HL-60/S4 treated with phorbol 12-myristate 13-acetate at 8.2 ng/mL for 4 days and 3 days (cell line): Measurements from ENCODE around the gene POU2AF2.
"Not testable (repeated sequence)": the region's sequence is repeated elsewhere in the genome, so short reads cannot be mapped to it uniquely, and the experiment has no call there.

Experiments
- in situ Hi-C: fragments of 300-500 bp; cut with MboI; formaldehyde crosslinking; loops from 2 replicates; pipeline ENCODE4 v1.15.0; 2022; ENCODE audit warnings: low sequenced_read_pairs

The POU2AF2 gene

DNA sequence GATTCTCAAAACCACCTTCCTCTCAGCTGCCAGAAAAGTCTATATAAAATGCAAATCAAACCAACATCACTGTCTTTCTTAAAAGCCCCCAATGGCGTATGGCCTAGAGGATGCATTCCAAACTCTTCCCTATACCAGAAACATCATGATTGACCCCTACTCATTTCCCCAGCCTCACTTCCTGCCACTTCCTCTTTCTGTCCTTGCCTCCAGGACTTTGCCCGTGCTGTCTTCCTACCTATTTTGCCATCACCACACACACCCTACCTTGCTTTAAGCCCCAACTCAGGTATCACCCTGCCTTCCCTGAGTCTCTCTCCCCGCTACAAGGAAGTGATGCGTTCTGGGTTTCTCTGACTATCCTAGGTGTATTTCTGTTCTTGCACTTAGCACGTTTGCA lies 8.1 kb downstream of the POU2AF2 start:
- in situ Hi-C loops = no loop called here

DNA sequence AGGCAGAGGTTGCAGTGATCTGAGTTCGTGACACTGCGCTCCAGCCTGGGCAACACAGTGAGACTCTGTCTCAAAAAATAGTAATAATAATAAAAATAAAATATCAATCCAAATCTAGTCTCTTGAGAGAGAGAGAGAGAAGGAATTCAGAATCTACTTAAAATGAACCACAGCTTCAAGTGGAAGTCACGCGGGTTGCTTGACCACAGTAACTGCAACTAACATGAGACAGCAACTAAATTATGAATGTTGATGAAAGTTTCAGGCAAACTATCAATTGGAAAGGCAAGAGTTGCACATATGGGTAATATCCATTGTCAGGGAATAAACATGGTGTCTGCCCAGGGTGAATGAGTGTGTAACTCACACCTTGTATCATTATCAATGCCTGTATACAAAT lies 12.5 kb downstream of the POU2AF2 start:
- in situ Hi-C loops = no loop called here

DNA sequence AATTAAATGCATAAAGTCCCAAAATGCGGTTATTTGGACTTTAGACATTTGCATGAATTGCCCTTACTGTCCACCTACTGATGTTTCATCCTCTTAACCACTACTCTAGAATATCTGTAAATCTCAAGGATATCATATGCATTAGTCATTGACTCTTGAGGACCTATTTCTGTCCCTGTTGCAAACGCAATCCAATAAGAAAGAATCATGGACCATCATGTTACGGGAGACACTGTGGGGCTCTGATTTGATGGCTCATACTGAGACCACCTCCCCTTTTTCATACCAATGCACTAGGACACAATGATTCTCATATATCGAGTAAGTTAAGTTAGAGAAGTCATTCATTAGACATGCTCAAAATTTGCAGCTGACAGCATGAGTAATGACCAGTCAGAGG lies 14.4 kb downstream of the POU2AF2 start:
- in situ Hi-C loops = no loop called here

DNA sequence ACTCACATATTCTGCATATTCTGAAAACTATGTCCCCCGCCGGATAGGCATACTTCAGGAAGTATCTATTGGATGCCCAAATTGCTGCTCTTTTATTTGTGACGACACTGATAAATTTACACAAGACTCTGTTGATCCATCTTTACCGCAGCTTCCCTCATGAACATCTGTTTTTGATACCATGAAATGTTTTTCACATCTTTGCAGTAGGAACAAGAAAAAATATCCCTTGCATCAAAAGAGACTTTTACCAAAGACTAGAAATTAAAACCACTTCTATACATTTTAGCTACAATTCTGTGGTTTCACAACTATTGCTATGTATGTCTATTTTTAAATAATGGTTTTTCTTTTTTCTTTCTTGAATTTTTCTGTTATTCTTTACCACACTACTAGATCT lies 15.3 kb downstream of the POU2AF2 start:
- in situ Hi-C loops = no loop called here

DNA sequence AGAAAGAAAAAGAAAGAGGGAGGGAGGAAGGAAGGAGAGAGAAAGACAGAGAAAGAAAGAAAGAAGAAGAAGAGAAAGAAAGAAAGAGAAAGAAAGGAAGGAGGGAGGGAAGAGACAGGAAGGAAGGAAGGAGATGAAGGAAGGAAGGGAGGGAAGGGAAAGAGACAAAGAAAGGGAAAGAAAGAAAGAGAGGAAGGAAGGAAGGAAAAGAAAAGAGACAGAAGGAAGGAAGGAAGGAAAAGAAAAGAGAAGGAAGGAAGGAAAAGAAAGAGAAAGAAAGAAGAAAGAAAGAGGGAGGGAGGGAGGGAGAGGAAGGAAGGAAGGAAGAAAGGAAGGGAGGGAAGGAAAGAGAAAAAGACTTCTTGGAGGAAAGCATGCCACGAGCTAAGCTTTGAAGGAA lies 19.1 kb downstream of the POU2AF2 start:
- in situ Hi-C loops = no loop called here

DNA sequence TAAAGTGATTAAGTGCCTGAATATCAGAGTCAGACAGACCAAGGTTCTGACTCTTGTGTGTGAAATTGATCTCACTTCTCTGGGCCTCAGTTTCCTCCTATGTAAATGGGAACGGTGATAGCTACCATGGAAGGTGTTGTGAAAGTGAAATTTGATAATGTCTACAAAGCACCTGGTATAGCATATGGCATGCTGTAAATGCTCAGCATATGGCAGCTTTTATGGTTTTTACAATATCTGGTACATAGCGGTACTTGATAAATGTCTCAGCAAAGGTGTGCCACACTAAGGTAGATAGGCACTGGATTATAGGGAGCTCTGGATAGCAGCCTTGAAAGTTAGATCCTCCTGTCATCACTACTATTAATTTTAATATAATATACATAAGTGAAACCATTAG lies 19.9 kb downstream of the POU2AF2 start:
- in situ Hi-C loops = no loop called here

DNA sequence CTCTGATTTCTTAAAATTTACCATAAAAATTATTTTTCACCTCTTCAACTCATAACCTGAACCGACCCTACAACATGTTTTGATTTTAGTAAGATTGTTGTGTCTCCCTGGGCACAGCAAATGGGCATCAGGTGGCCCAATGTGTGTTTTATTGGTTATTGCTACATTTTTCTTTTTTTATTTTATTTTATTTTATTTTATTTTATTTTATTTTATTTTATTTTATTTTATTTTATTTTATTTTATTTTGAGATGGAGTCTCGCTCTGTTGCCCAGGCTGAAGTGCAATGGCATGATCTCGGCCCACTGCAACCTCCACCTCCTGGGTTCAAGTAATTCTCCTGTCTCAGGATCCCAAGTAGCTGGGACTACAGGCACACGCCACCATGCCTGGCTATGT lies 22.8 kb downstream of the POU2AF2 start:
- in situ Hi-C loops = not testable (repeated sequence)

DNA sequence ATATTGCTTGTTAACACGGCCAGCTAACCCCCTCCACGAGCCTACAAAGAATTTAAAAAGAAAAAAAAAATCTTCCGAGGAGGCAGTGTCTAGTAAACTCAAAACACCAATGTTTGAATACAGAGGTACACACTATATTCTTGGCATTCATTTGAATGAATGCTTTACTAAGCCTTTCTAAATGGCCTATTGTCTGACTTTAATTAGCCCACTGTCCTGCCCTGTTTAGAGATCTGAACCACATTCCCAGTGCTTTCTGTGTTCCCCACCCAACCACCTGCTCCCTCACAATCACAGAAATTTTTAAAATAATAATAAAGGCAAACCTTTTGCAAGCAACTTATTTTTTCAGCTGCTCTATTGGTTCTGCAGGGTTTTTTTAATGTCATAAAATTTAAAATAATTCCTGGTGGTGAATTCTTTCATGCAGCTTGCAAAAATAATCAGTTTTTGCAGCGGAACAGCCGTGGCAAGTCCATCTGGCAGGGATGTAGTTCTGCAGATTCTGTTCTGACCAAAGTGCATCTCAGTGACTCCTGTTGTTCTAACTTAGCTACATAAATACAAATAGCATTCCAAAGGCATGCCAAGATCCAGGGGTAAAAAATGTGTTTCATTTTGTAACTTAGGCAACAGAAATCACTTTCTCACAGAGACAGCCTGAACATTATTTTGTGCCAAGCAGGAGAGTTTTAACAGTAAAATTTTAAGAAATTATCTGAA lies 23.8 kb downstream of the POU2AF2 start:
- in situ Hi-C loops = no loop called here

DNA sequence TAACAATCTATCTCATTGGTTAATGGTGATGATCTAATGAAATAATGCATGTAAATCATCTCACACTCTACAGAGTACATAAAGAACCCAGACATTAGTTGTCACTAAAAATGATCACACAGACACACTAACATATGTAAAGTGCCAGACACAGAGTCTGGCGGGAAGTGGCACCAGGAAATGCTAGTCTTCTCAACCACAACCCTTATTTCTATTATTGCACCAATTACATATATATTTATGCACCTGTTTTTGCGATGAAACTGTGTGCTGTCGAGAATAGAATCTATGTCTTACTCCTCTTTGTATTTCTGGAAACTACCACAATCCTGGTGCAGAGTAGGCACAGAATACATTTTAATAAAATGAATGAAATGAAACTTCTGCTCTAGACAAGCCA lies 26.9 kb downstream of the POU2AF2 start:
- in situ Hi-C loops = no loop called here

DNA sequence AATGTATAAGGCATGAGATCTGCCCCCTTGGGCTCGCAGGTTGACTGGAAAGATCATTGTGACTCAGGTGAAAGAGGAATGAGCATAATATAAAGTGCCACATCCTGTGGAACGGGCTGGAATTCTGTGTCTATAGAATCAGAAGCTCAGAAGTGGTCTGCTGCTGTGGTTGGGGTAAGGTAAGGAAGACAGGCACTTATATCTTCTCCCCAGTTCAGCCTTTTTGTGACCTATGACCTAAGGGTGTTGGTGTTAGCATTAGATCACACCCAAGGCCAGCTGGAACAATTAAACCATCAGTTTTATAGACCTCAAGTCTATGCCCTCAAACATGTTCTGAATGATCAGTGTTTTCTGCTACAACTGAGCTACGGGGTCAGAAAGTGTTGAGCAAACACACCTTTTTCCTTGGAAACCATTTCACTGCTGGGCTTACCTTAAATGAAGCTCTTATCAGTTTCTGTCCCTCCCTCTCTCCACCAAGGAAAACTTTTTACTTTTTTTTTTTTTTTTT lies 37.1 kb downstream of the POU2AF2 start:
- in situ Hi-C loops = loop anchor here (10.0 kb wide), 1 partner anchor 142 kb away; no protein-coding TSS in a partner anchor

DNA sequence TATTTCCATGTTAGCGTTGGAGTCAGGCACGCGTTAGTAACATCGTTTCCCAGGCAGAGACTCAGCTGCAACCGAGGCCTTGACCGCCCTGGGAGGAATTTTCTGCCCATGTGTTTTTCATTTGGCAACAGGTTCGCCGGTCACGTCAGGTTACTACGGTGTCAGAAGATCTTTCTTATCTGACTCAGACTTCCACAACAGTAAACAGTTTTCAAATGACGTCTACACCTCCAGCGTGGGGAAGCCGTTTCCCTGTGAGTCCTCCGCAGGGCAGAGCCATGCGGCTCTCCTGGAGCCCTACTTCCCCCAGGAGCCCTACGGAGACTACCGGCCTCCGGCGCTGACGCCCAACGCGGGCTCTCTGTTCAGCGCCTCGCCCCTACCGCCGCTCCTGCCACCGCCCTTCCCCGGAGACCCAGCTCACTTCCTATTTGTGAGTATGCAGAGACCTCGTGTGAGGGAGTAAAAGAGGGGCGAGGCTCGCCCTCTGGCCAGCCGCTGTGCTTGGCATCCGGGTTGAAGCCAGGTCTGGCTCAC lies 38.5 kb downstream of the POU2AF2 start:
- in situ Hi-C loops = loop anchor here (10.0 kb wide), 1 partner anchor 141 kb away; no protein-coding TSS in a partner anchor

DNA sequence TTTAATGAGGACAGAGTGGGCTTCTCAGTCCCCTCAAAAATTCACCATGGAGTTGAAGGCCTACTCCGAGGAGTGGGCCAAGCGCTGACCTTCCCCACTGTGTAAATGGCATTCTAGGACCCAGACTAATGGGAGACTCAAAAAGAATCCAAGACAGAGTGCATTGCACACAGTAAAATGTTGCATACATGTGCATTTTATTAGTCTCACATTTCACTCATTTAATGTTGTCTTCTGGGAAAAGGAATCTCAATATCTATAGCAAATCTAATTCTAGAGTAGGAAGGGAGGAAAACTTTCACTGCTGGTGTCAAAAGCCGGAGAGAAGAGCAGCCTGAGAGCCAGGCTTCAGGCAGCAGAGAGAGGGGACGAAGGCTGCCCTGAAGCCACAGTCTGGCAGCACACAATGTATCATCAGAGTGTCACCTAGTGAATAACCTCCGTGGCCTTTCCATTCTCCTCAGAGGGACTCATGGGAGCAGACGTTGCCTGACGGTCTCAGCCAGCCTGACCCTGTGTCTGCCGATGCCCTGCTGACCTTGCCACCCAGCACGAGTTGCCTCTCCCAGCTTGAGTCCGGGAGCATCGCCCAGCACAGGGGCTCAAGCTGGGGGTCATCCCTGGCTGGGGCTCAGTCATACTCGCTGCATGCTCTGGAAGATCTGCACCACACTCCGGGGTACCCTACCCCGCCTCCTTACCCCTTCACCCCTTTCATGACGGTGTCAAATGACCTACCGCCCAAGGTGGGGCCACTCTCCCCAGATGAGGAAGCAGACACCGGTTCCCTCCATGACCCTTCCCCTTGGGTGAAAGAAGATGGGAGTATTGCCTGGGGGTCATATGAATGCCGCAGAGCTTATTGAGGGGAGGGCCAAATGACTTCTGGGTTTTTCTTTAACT lies 39.9 kb downstream of the POU2AF2 start:
- in situ Hi-C loops = loop anchor here (10.0 kb wide), 1 partner anchor 139 kb away; no protein-coding TSS in a partner anchor

DNA sequence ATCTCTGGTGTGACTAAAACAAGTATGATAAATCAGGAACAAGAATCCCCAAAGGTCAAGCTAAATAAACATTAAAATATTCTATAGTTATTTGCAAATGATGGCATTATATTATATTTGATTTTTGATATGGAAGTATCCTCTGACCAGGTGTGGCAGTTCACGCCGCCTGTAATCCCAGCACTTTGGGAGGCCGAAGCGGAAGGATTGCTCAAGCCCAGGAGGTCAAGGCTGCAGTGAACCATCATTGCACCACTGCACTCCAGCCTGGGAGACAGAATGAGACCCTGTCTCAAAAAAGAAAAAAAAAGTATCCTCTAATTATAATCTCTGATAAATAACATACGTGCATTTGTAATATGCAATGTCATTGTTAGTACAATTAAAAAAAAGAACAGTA lies 46.2 kb downstream of the POU2AF2 start:
- in situ Hi-C loops = no loop called here

DNA sequence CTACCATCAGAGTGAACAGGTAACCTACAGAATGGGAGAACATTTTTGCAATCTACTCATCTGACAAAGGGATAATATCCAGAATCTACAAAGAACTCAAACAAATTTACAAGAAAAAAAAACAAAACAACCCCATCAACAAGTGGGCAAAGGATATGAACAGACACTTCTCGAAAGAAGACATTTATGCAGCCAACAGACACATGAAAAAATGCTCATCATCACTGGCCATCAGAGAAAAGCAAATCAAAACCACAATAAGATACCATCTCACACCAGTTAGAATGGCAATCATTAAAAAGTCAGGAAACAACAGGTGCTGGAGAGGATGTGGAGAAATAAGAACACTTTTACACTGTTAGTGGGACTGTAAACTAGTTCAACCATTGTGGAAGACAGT lies 46.9 kb downstream of the POU2AF2 start:
- in situ Hi-C loops = not testable (repeated sequence)

DNA sequence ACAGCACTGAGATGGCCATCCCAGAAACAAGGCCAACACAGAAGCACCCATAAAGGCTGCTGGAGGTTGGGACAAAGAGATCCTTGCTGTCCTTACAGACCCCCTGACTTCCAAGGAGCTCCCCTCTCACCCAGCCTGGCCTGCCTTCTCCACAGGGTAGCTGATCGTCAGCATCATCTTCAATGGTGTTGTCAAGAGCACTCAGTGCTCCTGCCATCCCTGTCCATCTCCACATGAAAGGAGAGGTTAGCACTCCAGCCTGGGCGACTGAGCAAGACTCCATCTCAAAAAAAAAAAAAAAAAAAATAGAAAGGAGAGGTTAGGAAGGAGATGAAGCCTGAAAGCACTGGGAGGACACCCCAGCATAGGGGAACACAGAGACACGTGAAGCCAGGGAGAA lies 50.7 kb downstream of the POU2AF2 start:
- in situ Hi-C loops = no loop called here

DNA sequence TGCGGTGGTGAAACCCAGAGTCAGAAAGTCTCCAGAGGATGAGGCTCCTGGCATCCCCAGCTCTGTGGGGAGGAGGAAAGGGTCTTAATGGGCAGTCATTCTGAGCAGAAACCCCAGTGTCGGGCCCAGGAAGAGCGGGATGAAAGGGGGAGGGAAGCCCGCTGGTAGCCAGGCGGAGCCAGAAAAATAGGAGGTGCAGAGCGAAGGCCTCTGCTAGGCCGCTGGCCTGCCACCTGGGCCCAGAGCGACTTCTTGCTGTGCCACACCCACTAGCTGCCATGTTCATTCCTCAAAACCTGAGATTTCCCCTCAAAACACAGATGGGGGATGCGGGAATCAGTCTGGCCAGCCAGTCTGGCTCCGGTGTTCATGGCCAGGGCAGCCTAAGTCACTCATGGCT lies 52.2 kb downstream of the POU2AF2 start:
- in situ Hi-C loops = no loop called here

DNA sequence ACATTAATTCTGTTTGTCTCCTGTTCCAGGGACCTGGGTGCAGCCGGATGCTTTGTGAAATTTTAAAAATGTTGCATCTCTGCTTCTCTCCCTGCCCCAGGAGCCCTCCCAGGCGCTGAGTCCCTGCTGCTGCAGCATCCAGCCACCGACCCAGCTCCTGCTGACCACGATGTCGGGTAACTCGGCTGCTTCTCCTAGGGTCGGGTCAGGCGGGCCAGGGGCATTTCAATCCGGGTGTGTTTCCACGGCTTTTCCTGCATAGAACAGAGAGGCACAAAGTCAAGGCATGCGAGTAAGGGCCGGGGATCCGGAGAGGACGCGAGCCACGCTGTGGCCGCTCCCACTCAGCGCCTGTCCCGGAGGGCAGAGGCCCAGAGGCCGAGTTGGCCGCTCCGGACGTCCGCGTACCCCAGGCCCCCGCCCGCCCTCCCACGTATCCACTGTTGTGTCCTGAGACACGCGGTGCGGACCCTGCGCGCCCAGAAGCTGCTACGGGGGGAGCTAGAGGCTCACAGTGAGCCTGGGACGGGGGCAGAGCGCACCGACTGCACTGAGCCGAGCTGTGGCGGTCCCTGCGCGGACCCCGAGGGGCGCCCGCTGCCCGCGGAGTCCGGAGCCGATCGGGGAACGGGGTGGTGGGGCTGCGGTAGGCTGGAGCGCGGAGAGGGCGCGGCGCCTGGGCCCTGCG lies 53.0 kb downstream of the POU2AF2 start, which contains the start of gene POU2AF3:
Gene POU2AF3, plus strand, starts transcription at position 134 of the 688 bp plus-strand sequence. Its CDS starts 36 bp downstream, at position 170.
- in situ Hi-C loops = no loop called here

DNA sequence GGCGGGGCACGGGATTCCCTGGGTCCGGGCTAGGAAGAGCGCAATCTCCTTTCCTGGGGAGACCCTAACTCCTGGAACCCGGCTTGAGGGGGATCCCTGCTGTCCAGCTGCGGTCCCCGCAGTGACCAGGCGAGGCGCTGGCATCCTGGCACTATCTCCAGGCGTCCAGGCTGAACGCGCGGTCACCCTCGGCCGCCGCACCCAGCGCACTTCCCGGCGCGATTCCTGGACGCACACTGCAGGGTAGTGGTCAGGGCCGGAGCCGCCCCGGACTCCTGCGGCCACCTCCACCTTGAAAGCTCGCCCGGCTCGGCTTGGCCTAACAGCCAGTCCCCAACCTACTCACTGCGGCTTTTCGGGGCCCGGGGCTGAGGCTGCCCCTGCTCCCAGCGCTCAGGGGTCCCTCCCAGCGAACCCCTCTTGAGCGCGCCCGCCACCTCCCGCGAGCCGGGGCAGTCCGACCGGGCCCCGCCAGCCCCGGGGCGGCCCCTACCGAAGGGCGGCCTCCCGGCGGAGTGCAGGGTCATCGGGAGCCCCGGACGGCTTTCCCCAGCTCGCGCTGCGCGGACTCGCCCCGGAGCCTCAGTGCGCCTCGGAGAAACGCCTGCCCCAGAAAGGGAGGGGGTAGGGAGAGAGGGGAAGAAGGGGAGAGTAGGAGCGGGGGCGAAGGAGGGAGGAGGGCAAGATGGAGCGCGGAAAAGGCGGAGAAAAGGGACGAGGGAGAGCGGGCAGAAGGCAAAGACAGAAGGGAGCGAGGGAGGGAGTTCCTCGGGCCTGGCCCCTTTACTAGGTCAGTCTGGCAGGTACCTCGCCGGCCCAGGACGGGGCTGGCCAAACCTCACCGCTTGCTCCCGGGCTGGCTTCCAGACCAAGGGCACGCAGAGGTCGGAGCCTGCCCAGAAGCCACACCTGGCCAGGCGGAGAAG lies 53.8 kb downstream of the POU2AF2 start:
- in situ Hi-C loops = no loop called here

DNA sequence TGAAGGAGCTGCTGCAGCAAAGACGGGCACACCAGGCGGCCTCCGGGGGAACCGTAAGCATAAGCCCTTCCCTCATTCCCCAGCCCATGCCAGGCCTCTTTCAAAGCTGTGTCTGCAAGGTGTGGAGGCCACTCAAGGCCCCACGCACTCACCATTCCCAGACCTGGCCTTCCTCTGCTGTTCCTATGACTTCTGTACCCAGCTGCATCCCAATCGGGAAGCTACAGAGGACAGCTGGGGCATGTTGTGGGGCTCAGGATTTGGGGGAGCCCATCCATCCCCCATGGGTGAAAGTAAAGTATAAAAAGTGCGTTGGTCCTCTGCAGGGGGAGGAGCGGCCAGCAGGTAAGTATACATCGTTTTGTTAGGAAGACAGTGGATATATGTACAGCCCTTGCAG lies 55.0 kb downstream of the POU2AF2 start:
- in situ Hi-C loops = no loop called here
